Activated CD8-positive, alpha-beta memory T cell treated with anti-CD3 and anti-CD28 coated beads for 4 hours (primary cell): ENCODE measurements around the gene SLC46A2.

Experiments used
- DNase-seq, 2 donors: peaks; one replicate each; pipeline ENCODE4 v3.0.0-alpha.2; 2020; ENCODE audit warnings: low read depth in 2 of 2

The SLC46A2 gene

GRCh38 chr9:112886351-112886750, 4.3 kb downstream of the SLC46A2 start:
- no peak for DNase-seq

- no peak for DNase-seq
Observed at GRCh38 chr9:112885324-112885723, 5.4 kb downstream of the SLC46A2 start.

- no peak for DNase-seq
Observed at GRCh38 chr9:112884721-112885120, 6.0 kb downstream of the SLC46A2 start.

GRCh38 chr9:112884101-112884500, 6.6 kb downstream of the SLC46A2 start:
- DNase-seq, result no peak

GRCh38 chr9:112881331-112881730, 9.3 kb downstream of the SLC46A2 start:
- no peak for DNase-seq

GRCh38 chr9:112880650-112881049, 10.0 kb downstream of the SLC46A2 start:
- DNase-seq, result no peak

GRCh38 chr9:112878752-112879151, 11.9 kb downstream of the SLC46A2 start:
- DNase-seq, result no peak

GRCh38 chr9:112873773-112874405, 16.8 kb downstream of the SLC46A2 start:
- no peak for DNase-seq

GRCh38 chr9:112872019-112872418, 18.7 kb downstream of the SLC46A2 start:
- DNase-seq, result no peak

- no peak for DNase-seq
Observed at GRCh38 chr9:112870556-112870955, 20.1 kb downstream of the SLC46A2 start.

GRCh38 chr9:112869917-112870316, 20.8 kb downstream of the SLC46A2 start:
- DNase-seq, result no peak

- no peak for DNase-seq
Observed at GRCh38 chr9:112869041-112869529, 21.6 kb downstream of the SLC46A2 start.

- DNase-seq, result no peak
Observed at GRCh38 chr9:112868461-112868860, 22.2 kb downstream of the SLC46A2 start.

GRCh38 chr9:112867275-112867991, 23.2 kb downstream of the SLC46A2 start:
- DNase-seq, result no peak

GRCh38 chr9:112866662-112867274, 23.9 kb downstream of the SLC46A2 start:
- DNase-seq, result no peak

GRCh38 chr9:112864982-112865381, 25.7 kb downstream of the SLC46A2 start:
- DNase-seq, result no peak

- no peak for DNase-seq
Observed at GRCh38 chr9:112864403-112864802, 26.3 kb downstream of the SLC46A2 start.

GRCh38 chr9:112863746-112864145, 26.9 kb downstream of the SLC46A2 start:
- no peak for DNase-seq

GRCh38 chr9:112863214-112863613, 27.5 kb downstream of the SLC46A2 start:
- DNase-seq, result no peak

GRCh38 chr9:112861638-112862555, 28.8 kb downstream of the SLC46A2 start:
- DNase-seq, result no peak

GRCh38 chr9:112861155-112861554, 29.5 kb downstream of the SLC46A2 start:
- no peak for DNase-seq

GRCh38 chr9:112860451-112860850, 30.2 kb downstream of the SLC46A2 start:
- DNase-seq, result no peak
